ENCODE results near the gene RER1. TPM values are rescaled to one million over a fixed set of nuclear protein-coding genes. Genes with fewer than 3 reads are reported as not detected.

The RER1 gene
- total RNA-seq, 1 experiment from 2014 or later, result 110 TPM

GRCh38 chr1:2443277-2444137 is 51.9 kb downstream of the RER1 start:
- Histone ChIP-seq H2AK5ac (ENCODE audit: insufficient read length, low read length) (no peak overlapping the region), H2BK20ac (ENCODE audit: low read depth, low read length, poor library complexity, severe bottlenecking) (no peak overlapping the region), H3T11ph (ENCODE audit: low read length) (no peak overlapping the region), H3K23me2 (ENCODE audit: insufficient read length, low read depth, low read length, poor library complexity, severe bottlenecking) (peaks cover 6% of the 10 kb centered on the region), H3K4me2 (ENCODE audit: insufficient read depth, insufficient read length, low read length) (no peak overlapping the region), H3K18ac (ENCODE audit: insufficient read length, low read depth, low read length) (no peak overlapping the region), H4K91ac (ENCODE audit: insufficient read length, low read depth, low read length) (no peak overlapping the region), H3K79me1 (ENCODE audit: insufficient read depth, low read depth, low read length, poor library complexity, severe bottlenecking) (no peaks in the 10 kb centered on the region), H3K9ac (ENCODE audit: extremely low read depth, insufficient read length, low read length) (no peak overlapping the region), H3K23ac (ENCODE audit: insufficient read length, low read depth, low read length) (no peak overlapping the region), H3K14ac (ENCODE audit: insufficient read depth, low read length) (no peak overlapping the region), H2BK120ac (ENCODE audit: low read depth, low read length, poor library complexity, severe bottlenecking) (no peak overlapping the region), H2BK15ac (ENCODE audit: low read depth, low read length) (no peak overlapping the region), H4K5ac (ENCODE audit: insufficient read length, low read depth, low read length) (no peak overlapping the region), H3K56ac (ENCODE audit: insufficient read length, low read depth, low read length) (no peak overlapping the region), H2AFZ (ENCODE audit: low read length) (no peak overlapping the region), H3K4me1 (ENCODE audit: insufficient read depth, low read length) (no peaks in the 10 kb centered on the region; the same call in 1 of the 2 replicates), H4K20me1 (ENCODE audit: control insufficient read depth, insufficient read depth, insufficient read length) (no peaks in the 10 kb centered on the region), H3K9me3 (ENCODE audit: control insufficient read depth, low read depth, low read length) (no peaks in the 10 kb centered on the region), H3K27me3 (ENCODE audit: insufficient read depth, low read length) (peaks cover 14% of the 10 kb centered on the region; the same call in 1 of the 2 replicates), H2BK5ac (ENCODE audit: insufficient read length, low read length) (no peak overlapping the region), H3K27ac (ENCODE audit: insufficient read length, low read depth, low read length) (no peak overlapping the region), H4K8ac (replicated peaks; ENCODE audit: insufficient read length, low read depth, low read length) (no peak overlapping the region), H2BK12ac (ENCODE audit: insufficient read length, low read depth, low read length) (no peak overlapping the region), H3K4ac (ENCODE audit: low read depth, low read length) (no peak overlapping the region), H3K79me2 (ENCODE audit: insufficient read depth, low read length) (no peaks in the 10 kb centered on the region)
- Mint-ChIP-seq H3K4me1 (peaks cover 3 to 15% of the 10 kb centered on the region in 2 experiments; a peak in 3 of 4 replicates), H3K36me3 (ENCODE audit: insufficient read depth in 1 of 3, low read depth in 3 of 3) (no peaks in the 10 kb centered on the region), H3K9me3 (no peaks in the 10 kb centered on the region), H3K4me3 (peak overlapping the region in 1 of 2 experiments; percentile 63; a peak in 1 of 5 replicates), H3K27me3 (ENCODE audit: low read depth) (peaks cover 53% of the 10 kb centered on the region), H3K27ac (no peak overlapping the region)
- peak; percentile 59 for DNase-seq
- no CpG with 5 or more reads among the region's 107 CpGs for WGBS (ENCODE audit: extremely low coverage, insufficient read length, low lambda C conversion rate)
- peak; percentile 45; the same call in 2 of the 3 replicates for TF ChIP-seq CTCF (conservative IDR thresholded peaks at IDR 0.05)
